ENCODE measurements around the gene TRIM46.
A peak's percentile ranks its signal among the peaks of the same experiment; 100 is the strongest.

Gene TRIM46

DNA sequence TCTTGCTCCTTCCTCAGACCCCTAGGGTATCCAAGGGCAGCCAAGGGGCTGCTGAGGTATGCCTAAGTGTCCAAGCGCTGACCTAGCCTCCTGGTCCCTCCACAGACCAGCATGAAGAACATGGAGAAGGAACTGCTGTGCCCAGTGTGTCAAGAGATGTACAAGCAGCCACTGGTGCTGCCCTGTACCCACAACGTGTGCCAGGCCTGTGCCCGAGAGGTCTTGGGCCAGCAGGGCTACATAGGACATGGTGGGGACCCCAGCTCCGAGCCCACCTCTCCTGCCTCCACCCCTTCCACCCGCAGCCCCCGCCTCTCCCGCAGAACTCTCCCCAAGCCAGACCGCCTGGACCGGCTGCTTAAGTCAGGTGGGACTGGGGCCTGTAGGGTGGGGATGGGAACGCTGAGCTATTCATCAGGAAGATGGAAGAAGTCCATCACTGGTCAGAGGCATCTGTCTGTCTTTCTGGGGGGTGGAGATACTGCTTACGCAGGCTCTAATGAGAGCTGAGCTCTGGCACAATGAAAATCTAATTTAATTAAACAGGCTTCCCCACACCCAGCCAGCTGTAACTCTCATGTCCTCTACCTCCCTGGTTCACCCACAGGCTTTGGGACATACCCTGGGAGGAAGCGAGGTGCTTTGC is 1.8 kb downstream of the TRIM46 start:
- no peaks in the 10 kb centered on the region for H3K27me3 ChIP-seq (replicated peaks; ENCODE audit: control insufficient read depth, insufficient read depth, low read length)
- DNase-seq (ENCODE audit: extremely low read depth, insufficient read length) = no peak
- H3K4me3 ChIP-seq (replicated peaks; ENCODE audit: low read depth, low read length) = no peak overlapping the region
- H3K36me3 ChIP-seq (ENCODE audit: control insufficient read depth, insufficient read depth, low read length) = peaks cover 1% of the 10 kb centered on the region
- TF ChIP-seq, protein P1, sequence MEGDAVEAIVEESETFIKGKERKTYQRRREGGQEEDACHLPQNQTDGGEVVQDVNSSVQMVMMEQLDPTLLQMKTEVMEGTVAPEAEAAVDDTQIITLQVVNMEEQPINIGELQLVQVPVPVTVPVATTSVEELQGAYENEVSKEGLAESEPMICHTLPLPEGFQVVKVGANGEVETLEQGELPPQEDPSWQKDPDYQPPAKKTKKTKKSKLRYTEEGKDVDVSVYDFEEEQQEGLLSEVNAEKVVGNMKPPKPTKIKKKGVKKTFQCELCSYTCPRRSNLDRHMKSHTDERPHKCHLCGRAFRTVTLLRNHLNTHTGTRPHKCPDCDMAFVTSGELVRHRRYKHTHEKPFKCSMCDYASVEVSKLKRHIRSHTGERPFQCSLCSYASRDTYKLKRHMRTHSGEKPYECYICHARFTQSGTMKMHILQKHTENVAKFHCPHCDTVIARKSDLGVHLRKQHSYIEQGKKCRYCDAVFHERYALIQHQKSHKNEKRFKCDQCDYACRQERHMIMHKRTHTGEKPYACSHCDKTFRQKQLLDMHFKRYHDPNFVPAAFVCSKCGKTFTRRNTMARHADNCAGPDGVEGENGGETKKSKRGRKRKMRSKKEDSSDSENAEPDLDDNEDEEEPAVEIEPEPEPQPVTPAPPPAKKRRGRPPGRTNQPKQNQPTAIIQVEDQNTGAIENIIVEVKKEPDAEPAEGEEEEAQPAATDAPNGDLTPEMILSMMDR (IDR thresholded peaks at IDR 0.05; ENCODE audit: insufficient read depth, low read length, poor library complexity, severe bottlenecking) = no peak

- no peak for DNase-seq (ENCODE audit: extremely low read depth, insufficient read length)
- H3K27me3 ChIP-seq (replicated peaks; ENCODE audit: control insufficient read depth, insufficient read depth, low read length) = no peaks in the 10 kb centered on the region
- H3K36me3 ChIP-seq (ENCODE audit: control insufficient read depth, insufficient read depth, low read length) = no peaks in the 10 kb centered on the region
Observed at GRCh38 chr1:155175927-155176371, 2.3 kb downstream of the TRIM46 start.

GRCh38 chr1:155176544-155177071 is 3.0 kb downstream of the TRIM46 start:
- H3K36me3 ChIP-seq (ENCODE audit: control insufficient read depth, insufficient read depth, low read length) = no peaks in the 10 kb centered on the region
- H3K27me3 ChIP-seq (replicated peaks; ENCODE audit: control insufficient read depth, insufficient read depth, low read length) = no peaks in the 10 kb centered on the region
- TF ChIP-seq, protein P1 (IDR thresholded peaks at IDR 0.05; ENCODE audit: insufficient read depth, low read length, poor library complexity, severe bottlenecking) = peak; percentile 93
- no peak overlapping the region for H3K4me3 ChIP-seq (replicated peaks; ENCODE audit: low read depth, low read length)
- no peak for DNase-seq (ENCODE audit: extremely low read depth, insufficient read length)

More at GRCh38 chr1:155175927-155176371, 2.3 kb downstream of the TRIM46 start:
- TF ChIP-seq, protein P1 (IDR thresholded peaks at IDR 0.05; ENCODE audit: insufficient read depth, low read length, poor library complexity, severe bottlenecking) = no peak
- H3K4me3 ChIP-seq (replicated peaks; ENCODE audit: low read depth, low read length) = no peak overlapping the region

DNA sequence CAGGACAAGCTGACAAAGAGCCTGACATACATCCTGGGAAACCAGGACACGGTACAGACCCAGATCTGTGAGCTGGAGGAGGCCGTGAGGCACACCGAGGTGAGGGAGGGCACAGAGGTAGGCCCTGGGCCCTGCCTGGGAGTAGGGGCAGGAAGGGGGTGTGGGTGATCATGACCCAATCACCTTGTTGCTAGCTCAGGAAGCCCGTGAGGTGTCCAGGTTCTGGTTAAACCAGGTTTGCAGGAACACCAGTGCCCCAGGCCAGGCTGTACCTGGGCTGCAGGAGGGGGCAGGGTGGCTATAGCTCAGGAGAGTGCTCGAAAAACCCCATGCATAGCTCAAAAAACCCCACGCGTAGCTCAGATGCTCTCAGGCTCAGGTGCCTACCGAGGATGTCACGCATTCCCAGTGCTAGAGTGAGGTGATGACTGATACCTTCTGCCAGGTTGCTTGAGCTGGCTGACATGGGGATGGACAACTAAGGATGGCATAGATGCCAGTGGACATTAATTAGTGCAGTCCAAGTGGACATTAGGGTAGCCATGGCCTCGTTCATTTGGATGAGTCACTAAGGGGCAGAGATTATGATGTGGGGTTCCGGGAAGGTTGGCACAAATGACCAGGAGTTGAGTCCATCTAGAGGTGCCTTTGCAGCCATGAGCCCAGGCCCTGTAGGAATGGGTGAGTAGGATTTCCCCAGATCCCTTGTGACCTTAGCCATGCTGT is 3.7 kb downstream of the TRIM46 start:
- H3K27me3 ChIP-seq (replicated peaks; ENCODE audit: control insufficient read depth, insufficient read depth, low read length) = no peaks in the 10 kb centered on the region
- H3K36me3 ChIP-seq (ENCODE audit: control insufficient read depth, insufficient read depth, low read length) = no peaks in the 10 kb centered on the region
- TF ChIP-seq, protein P1 (IDR thresholded peaks at IDR 0.05; ENCODE audit: insufficient read depth, low read length, poor library complexity, severe bottlenecking) = no peak
- no peak for DNase-seq (ENCODE audit: extremely low read depth, insufficient read length)
- H3K4me3 ChIP-seq (replicated peaks; ENCODE audit: low read depth, low read length) = no peak overlapping the region

DNA sequence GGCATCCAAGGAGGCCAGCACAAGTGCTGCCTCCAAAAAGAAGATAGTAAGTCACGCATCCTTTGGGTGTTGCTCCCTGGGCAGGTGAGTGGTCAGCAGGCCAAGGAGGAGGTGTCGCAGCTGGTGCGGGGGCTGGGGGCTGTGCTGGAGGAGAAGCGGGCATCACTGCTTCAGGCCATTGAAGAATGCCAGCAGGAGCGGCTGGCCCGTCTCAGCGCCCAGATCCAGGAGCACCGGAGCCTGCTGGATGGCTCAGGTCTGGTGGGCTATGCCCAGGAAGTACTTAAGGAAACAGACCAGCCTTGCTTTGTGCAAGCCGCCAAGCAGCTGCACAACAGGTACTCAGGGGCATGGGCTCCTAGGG is 4.3 kb downstream of the TRIM46 start:
- Histone ChIP-seq H3K4me3 (replicated peaks; ENCODE audit: low read depth, low read length) (no peak overlapping the region), H3K27me3 (replicated peaks; ENCODE audit: control insufficient read depth, insufficient read depth, low read length) (no peaks in the 10 kb centered on the region), H3K36me3 (ENCODE audit: control insufficient read depth, insufficient read depth, low read length) (no peaks in the 10 kb centered on the region)
- TF ChIP-seq, protein P1 (IDR thresholded peaks at IDR 0.05; ENCODE audit: insufficient read depth, low read length, poor library complexity, severe bottlenecking) = no peak
- DNase-seq (ENCODE audit: extremely low read depth, insufficient read length) = no peak
